Measurements from ENCODE around the gene PDCD6IP. TPM values are rescaled to one million over a fixed set of nuclear protein-coding genes. Genes with fewer than 3 reads are reported as not detected.

Gene PDCD6IP
- total and polyA plus RNA-seq, 12 donors: 41.3 to 185 (median 146) TPM

DNA sequence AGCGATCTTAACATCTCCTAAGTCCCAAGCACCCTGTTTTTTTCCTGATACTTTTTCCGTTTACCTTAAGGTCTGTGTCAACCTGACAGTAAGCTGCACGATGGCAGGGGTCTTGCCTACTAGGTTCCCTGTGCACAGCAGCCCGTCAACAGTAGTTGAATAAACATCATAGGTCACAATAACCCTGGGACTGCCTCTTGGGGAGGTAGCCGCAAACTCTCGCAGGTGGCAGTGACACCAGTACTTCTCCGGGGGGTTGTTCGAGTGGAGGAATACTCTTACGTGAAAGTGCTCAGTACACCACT, 365 bp upstream of the PDCD6IP start:
- DNase-seq (no peak), ATAC-seq (peak in 1 of 8 donors; percentile 27)
- intact Hi-C loops (cut with DNase I): loop anchor here in 3 of 10 donors (5.0 to 10.0 kb wide), 3 partner anchors 76 to 683 kb away; partner anchors contain the start of genes CLASP2 (in 2 of the 3) and CRTAP (in 1 of the 3)
- Histone ChIP-seq H3K27me3 (no peaks in the 10 kb centered on the region), H3K4me1 (peaks cover 0 to 51% (median 39%) of the 10 kb centered on the region in 9 donors), H3K9me3 (no peaks in the 10 kb centered on the region), H3K4me3 (peak overlapping the region; percentile 59 to 96 (median 81)), H3K27ac (peak overlapping the region; percentile 77 to 98 (median 94)), H3K36me3 (peaks cover 0 to 9% (median 0%) of the 10 kb centered on the region in 9 donors)
- TF ChIP-seq, protein P1, sequence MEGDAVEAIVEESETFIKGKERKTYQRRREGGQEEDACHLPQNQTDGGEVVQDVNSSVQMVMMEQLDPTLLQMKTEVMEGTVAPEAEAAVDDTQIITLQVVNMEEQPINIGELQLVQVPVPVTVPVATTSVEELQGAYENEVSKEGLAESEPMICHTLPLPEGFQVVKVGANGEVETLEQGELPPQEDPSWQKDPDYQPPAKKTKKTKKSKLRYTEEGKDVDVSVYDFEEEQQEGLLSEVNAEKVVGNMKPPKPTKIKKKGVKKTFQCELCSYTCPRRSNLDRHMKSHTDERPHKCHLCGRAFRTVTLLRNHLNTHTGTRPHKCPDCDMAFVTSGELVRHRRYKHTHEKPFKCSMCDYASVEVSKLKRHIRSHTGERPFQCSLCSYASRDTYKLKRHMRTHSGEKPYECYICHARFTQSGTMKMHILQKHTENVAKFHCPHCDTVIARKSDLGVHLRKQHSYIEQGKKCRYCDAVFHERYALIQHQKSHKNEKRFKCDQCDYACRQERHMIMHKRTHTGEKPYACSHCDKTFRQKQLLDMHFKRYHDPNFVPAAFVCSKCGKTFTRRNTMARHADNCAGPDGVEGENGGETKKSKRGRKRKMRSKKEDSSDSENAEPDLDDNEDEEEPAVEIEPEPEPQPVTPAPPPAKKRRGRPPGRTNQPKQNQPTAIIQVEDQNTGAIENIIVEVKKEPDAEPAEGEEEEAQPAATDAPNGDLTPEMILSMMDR (IDR thresholded peaks at IDR 0.05): no peak
- 0 to 1% methylated on average over 9 of the region's 9 CpGs for WGBS, 2 donors

DNA sequence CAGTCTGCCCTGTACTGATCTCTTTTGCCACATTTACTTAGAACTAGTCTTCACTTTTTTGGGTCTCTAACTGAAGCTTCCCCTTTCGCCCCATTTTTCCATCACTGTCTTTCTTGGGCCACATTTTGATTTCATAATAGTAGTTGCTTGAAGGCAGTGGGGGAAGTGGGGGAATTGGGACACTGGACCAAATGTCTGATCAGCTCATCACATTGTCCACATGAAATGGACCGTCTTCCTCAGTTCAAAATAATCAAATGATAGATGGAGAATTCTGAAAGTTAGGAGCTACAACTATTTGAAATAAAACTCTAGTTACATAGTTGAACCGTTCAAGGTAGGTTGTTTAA, 747 bp downstream of the PDCD6IP start:
- Histone ChIP-seq H3K9me3 (peaks cover 0 to 10% (median 0%) of the 10 kb centered on the region in 11 donors), H3K4me3 (peak overlapping the region; percentile 59 to 96 (median 81)), H3K36me3 (peaks cover 0 to 18% (median 0%) of the 10 kb centered on the region in 9 donors), H3K4me1 (peaks cover 0 to 61% (median 39%) of the 10 kb centered on the region in 9 donors), H3K27me3 (no peaks in the 10 kb centered on the region), H3K27ac (peak overlapping the region in 9 of 10 donors; percentile 91 to 98 (median 95))
- DNase-seq: no peak
- TF ChIP-seq, protein P1 (IDR thresholded peaks at IDR 0.05): no peak
- WGBS, 2 donors: 14% methylated on average over 3 of the region's 3 CpGs
- peak in 1 of 8 donors; percentile 1 for ATAC-seq
- intact Hi-C loops (cut with DNase I): loop anchor here in 3 of 10 donors (5.0 to 10.0 kb wide), 3 partner anchors 77 to 684 kb away; partner anchors contain the start of genes CLASP2 (in 2 of the 3) and CRTAP (in 1 of the 3)

DNA sequence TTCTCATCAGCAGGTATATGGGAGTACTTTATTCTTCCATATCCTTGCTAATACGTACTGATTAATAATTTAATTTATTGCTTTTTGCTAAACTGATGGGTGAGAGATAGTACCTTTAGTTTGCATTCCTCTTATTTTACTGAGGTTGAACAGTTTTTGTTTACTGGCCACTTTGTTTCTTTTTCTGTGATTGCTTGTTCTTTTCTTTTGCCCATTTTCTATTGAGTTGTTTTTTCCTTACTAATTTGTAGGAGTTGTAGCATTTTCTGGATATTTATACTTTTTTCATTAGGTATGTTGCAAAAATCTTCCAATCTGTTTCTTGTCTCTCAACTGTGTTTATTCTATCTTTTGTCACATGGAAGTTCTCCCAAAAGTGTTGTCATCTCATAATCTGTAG, 4.8 kb downstream of the PDCD6IP start:
- Histone ChIP-seq H3K27me3 (no peaks in the 10 kb centered on the region), H3K4me3 (no peak overlapping the region), H3K9me3 (peaks cover 0 to 11% (median 0%) of the 10 kb centered on the region in 11 donors), H3K36me3 (peaks cover 0 to 29% (median 0%) of the 10 kb centered on the region in 9 donors), H3K4me1 (peaks cover 9 to 84% (median 50%) of the 10 kb centered on the region in 9 donors), H3K27ac (no peak overlapping the region)
- no peak for DNase-seq
- 97 to 98% methylated on average over 1 of the region's 1 CpG for WGBS, 2 donors
- TF ChIP-seq, protein P1 (IDR thresholded peaks at IDR 0.05): no peak
- ATAC-seq: no peak
- intact Hi-C loops (cut with DNase I): no loop called here

DNA sequence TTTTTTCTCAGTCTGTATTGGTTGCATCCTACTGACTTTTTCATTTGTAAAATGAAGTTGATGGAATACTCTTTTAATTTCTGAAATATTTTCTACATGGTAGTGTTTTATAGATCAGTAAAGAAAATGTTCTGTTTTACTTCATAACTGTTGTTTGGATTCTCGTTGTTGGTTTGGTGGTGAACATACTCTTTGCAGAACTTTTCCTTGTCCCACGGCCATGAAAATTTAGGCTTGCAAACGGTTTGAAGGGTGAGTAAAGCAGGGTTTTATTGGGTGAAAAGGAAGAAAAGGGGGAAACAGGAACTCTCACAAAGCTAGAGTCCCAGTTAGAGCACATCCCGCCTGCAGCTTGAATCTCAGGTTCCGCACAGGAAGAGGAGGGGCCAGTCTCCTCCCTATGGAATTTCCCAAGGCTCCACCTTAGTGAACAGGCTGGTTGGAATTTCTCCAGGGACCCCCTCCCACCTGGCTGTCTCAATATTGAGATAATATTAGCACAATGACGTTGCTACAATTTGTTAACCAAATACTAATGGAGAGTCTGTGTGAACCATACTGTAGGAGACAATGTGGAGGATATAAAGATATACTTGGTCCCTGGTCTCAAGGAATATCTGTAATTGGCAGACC, 5.6 kb downstream of the PDCD6IP start:
- TF ChIP-seq, protein P1 (IDR thresholded peaks at IDR 0.05): no peak
- H3K27ac ChIP-seq: peak overlapping the region in 1 of 10 donors; percentile 42
- WGBS, 2 donors: 81 to 88% methylated on average over 6 of the region's 6 CpGs
- intact Hi-C loops (cut with DNase I): no loop called here
- no peak for ATAC-seq
- H3K27me3 ChIP-seq: no peaks in the 10 kb centered on the region
- DNase-seq: no peak
- peaks cover 0 to 11% (median 0%) of the 10 kb centered on the region in 11 donors for H3K9me3 ChIP-seq
- peaks cover 9 to 91% (median 56%) of the 10 kb centered on the region in 9 donors for H3K4me1 ChIP-seq
- no peak overlapping the region for H3K4me3 ChIP-seq
- H3K36me3 ChIP-seq: peaks cover 0 to 34% (median 0%) of the 10 kb centered on the region in 9 donors
